Activated CD8-positive, alpha-beta memory T cell treated with anti-CD3 and anti-CD28 coated beads, Interleukin-2, amount 50 U/mL, for 1 hour (primary cell): Measurements from ENCODE around the gene AMIGO2.
"Not testable (repeated sequence)": the region's sequence is repeated elsewhere in the genome, so short reads cannot be mapped to it uniquely, and the experiment has no call there.

Source experiments
- DNase-seq: peaks from one replicate; pipeline ENCODE4 v3.0.0-alpha.2; 2020; ENCODE audit errors: extremely low read depth

Gene AMIGO2

DNA sequence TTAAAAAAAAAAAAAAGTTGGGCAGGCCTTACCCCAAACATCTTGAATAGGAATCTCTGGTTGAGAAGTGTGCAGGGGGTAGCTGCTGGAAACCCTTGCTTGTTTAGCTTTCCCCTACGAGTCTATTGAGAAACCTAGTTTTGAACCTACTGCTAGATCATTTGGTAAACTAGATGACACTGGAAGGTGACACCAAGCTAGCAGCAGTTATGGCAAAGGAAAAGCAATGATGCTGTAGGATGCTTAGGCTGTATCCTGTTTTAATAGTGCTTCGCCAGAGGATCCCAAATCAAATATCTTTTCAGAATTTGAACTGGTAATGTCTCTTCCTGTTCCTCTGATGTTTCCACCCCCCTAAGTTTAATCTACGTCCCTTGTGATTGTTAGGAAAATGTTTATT is 5.8 kb downstream of the AMIGO2 start:
- no peak for DNase-seq

- no peak for DNase-seq
These were observed 8.4 kb downstream of the AMIGO2 start for GRCh38 chr12:47071241-47071852.

DNA sequence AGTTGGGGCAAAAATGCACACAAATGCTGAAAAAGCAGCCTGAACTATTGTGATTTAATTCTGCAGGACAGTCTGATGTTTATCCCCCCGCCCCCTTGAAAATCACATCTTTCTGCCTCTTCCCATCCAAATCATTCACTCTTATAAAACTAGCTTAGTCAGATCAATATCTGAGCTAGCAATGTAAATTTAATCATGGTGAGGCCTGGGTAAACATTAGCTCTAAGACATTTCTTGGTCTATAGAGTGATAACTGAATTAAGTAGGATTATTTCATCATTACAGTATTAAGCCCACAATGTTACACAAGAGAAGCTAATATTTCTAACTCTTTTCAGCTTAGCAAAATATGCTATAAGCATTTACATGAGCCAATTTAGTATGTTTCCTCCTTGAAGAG is 9.4 kb downstream of the AMIGO2 start:
- no peak for DNase-seq

DNA sequence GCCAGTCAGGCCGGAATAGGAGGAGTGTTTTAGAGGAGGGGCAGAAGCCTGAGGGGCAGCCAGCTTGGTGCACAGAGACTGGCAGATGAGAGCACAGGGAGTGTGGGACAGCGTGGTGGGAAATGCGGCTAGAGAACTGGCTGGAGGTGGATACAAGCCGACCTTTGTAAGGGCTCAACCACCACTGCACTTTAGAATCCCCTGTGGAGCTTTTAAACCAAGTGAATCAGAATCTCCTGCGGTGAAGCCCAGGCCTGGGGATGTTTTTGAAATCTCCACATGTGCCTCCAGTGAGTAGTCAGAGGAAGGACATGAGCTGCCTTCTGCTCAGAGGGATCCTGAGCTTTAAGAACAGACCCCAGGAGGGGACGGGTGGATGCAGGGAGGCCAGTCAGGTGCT is 11.2 kb downstream of the AMIGO2 start:
- no peak for DNase-seq

DNA sequence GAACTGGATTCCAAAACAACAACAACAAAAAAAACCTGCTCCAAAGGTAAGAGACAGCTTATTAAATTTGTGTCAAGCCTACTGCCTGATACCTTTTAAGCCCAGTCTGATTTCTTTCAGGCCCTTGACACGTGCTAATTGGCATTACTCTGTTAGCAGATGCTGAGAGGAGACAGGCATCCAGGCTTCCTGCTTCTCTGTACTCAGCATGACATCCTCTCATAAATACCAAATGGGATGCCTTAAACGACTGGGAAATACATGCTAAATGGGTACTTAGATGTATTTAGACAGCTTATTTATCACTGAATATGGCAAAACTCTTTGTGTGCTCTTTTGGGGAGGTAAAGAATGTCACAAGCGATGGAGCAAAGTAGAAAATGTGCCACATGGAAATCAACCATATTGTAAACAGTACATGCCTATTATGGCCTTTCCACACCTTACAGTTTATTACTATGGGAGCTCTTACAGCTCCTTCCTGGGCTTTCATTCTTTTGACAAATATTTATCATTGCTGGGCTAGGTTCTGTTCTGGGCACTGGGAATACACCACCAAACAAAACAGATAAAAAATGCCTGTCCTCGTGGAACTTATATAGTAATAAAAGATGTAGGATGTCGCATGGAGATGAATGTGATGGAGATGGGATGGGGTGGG is 11.9 kb downstream of the AMIGO2 start:
- no peak for DNase-seq

DNA sequence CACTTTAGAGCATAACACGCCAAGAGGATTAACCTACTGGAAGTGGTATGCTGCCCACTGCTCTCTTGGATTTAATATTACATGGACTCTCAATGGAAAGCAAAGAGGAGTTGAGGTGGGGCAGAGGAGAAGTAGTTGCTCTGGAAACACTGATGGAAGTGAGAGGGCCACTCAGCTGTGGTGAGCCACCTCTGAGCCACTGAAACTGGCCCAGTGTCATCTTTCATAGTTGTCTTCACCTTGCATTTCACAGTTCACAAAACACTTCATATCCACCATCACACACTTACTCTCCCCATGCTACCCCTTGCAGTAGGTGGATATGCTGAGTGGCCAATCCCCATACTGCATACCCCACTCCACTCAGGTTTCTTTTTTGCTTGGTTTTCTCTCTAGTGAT is 12.6 kb downstream of the AMIGO2 start:
- DNase-seq, result no peak

DNA sequence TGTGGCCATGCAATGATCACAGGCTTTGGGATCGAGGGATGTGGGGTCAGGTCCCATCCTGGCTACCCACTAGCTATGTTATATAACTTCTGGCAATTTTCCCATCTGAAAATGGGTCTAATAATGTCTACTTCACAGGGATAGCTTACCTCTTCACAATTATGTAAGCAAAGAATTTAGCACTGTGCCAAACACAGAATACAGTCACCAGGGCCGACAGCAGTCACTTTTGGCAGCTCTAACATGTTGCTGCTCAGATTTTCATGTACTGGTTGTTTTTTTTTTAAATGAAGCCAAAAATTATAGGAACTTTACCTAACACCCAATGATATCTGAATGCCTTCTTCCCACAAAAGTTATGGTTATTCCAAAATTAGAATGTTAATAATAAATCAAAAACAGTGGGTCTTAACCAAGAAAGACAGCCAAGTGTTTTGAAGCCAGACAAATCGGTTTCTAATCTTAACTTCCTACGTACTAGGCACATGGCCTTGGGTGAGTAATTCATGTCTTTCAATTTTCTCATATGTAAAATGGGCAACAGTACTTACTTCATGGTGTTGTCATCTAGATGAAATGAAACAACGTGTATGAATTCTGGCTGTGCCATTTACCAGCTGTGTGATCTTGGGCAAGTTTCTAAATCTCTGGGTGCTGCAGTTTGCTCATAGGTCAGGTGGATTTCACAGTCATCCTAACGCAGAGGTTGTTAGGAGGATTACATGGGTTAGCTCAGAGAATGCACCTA is 13.3 kb downstream of the AMIGO2 start:
- DNase-seq, result no peak

DNA sequence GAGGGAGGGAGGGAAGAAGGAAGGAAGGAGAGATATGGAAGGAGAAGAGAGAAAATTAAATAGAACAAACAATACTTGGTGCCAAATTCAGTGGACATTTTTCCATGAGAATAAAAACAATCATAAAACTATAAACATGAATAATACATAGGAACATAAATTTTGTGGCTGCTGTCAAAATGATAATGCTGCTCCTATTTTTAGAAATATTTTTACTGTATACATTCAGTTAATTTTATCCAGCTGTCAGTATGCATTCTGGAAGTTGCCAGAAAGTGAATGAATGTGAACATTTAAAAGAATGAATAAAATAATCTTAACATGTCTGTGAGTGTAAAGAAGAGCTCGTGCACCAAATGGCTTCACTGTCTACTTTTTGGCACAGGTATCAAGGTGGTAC is 14.2 kb downstream of the AMIGO2 start:
- no peak for DNase-seq

GRCh38 chr12:47058640-47059039 is 21.1 kb downstream of the AMIGO2 start:
- DNase-seq, result not testable (repeated sequence)

GRCh38 chr12:47056944-47057343 is 22.8 kb downstream of the AMIGO2 start:
- DNase-seq, result not testable (repeated sequence)

DNA sequence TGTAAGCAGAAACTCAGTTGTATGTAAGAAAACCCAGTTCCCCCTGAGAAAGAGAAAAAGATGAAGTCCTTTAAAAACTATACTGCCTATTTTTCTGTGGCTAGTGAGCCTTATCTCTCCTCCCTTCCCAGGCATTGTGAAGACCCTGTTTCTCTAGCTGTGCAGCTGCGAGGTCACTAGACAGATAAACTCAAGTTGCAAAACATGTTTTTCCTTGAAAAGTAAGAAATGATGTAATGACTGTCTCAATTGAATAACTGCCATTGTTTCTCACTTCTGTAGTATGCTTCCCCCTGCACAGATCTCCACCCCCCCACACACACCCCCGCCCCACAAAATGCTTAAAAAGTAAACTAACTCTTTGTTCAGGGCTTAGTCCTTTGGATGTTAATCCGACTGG is 23.9 kb downstream of the AMIGO2 start:
- DNase-seq, result not testable (repeated sequence)

GRCh38 chr12:47054659-47055058 is 25.1 kb downstream of the AMIGO2 start:
- no peak for DNase-seq

GRCh38 chr12:47053961-47054360 is 25.8 kb downstream of the AMIGO2 start:
- DNase-seq, result no peak

DNA sequence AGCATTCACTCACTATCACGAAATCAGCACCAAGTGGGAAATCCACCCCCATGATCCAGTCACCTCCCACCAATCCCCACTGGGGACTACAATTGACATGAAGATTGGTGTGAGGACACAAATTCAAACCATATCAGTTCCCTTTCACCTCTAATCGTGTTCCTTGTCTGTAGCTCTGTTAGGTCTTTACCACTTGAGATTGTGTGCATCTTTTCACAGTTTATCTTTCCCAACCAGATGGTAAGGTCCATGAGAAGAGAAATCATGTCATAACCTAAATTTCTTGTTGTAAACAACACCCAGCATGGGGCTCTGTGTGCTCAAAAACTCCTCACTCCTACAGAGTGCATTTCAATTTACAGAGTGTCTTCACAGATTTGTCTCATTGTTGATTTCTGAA is 27.5 kb downstream of the AMIGO2 start:
- no peak for DNase-seq

DNA sequence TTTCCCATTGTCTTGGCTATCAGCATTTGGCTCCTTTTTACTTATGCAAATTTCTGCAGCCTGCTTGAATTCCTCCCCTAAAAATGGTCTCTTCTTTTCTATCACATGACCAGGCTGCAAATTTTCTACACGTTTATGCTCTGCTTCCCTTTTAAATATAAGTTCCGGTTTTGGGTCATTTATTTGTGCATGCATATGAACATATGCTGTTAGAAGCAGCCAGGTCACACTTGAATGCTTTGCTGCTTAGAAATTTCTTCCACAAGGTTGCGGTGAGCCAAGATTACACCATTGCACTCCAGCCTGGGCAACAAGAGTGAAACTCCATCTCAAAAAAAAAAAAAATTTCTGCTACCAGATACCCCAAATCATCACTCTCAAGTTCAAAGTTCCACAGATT is 28.5 kb downstream of the AMIGO2 start:
- not testable (repeated sequence) for DNase-seq

GRCh38 chr12:47048541-47048940 is 31.2 kb downstream of the AMIGO2 start:
- DNase-seq, result no peak

DNA sequence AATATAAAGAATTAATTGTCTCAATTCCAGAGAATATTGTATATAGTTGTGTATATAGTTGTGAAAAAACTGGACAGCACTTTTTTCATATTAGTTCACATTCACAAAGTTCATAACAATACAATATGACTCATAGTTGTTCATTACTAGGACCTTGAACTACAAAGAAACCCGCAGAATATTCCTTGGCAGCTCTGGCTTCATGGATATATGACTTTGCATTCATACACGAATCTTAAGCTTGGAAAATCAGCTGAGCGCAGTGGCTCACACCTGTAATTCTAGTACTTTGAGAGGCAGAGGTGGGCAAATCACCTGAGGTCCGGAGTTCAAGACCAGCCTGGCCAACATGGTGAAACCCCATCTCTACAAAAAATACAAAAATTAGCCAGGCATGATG is 38.4 kb downstream of the AMIGO2 start:
- no peak for DNase-seq

GRCh38 chr12:47039756-47040155 is 40.0 kb downstream of the AMIGO2 start:
- DNase-seq, result no peak

- no peak for DNase-seq
These were observed 40.7 kb downstream of the AMIGO2 start for GRCh38 chr12:47039079-47039478.

- no peak for DNase-seq
These were observed 41.5 kb downstream of the AMIGO2 start for GRCh38 chr12:47038270-47038748.

DNA sequence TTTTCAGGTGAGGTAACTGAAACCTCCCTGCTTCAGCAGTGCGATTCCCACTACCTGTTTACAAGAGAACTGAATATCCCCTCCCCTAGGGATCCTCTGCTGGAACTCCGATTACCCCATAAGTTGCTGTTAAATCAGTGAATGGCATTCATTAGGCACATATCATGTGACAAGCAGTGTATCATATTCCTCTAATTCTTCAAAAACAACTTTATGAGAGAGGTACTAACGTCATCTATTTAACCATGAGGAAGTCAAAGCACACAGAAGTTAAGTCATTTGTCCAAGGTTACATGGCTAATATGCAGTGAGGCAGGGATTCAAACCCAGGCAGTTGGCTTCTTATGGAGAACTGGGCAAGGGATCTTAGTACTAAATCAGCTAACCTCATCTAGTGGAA is 44.3 kb downstream of the AMIGO2 start:
- DNase-seq, result no peak

DNA sequence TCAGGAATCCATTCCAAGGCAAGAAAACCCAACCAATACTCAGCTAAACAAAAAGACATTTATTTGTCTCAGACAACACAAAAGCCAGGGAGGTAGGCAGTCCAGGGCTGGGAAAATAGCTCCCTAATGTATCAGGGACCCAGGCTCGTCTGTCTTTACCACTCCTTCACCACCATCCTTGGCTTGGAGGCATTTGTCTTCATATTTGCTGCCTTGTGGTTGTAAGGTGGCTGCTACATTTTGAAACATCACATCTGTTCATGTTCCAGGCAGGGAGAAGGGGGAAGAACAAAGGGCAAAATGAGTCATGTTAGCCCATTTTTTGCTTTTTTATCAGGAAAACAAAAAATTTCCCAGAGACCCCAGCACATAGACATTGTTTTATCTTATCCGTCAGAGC is 45.1 kb downstream of the AMIGO2 start:
- no peak for DNase-seq
